Colonic mucosa (tissue), 4 donors: Measurements from ENCODE around the gene INS. TPM values are rescaled to one million over a fixed set of nuclear protein-coding genes. Genes with fewer than 3 reads are reported as not detected.

Experiments
- DNase-seq: peaks from one replicate; pipeline ENCODE4 v3.0.0-alpha.2; 2020
- H3K27ac ChIP-seq: fragments of 200-600 bp; one replicate; pipeline ENCODE4 v1.8.0; 2021
- H3K27me3 ChIP-seq: fragments of 200-600 bp; one replicate; pipeline ENCODE4 v1.8.0; 2021
- H3K36me3 ChIP-seq: fragments of 200-600 bp; one replicate; pipeline ENCODE4 v1.8.0; 2021
- H3K4me1 ChIP-seq: fragments of 200-600 bp; one replicate; pipeline ENCODE4 v1.8.0; 2021; ENCODE audit warnings: mild to moderate bottlenecking
- H3K4me3 ChIP-seq: fragments of 200-600 bp; one replicate; pipeline ENCODE4 v1.8.0; 2021
- H3K9ac ChIP-seq, 2 donors: one replicate each; pipeline ENCODE4 v1.7.0; 2013; ENCODE audit warnings: control low read depth in 2 of 2, low read depth in 2 of 2, low read length in 2 of 2
- H3K9me3 ChIP-seq: fragments of 200-600 bp; one replicate; pipeline ENCODE4 v1.8.0; 2021
- intact Hi-C: fragments of 100-400 bp; cut with DNase I; formaldehyde crosslinking; loops from one replicate; pipeline ENCODE4 v1.14.1; 2022
- total RNA-seq, 2 donors: library from RNA; stranded (reverse); fragmentation: NEBNext Ultra II Directional in 1 of 2; extraction: Animal tissue kit (Norgen Biotek cat#: 25700) in 1 of 2; gene quantifications; one replicate each; pipeline ENCODE4 v1.2.1, GENCODE V29; 2021
- TF ChIP-seq, protein P1 (sequence below): fragments of 200-600 bp; IDR thresholded peaks from one replicate; pipeline ENCODE4 v1.8.0; 2022; ENCODE audit warnings: antibody characterized with exemption, mild to moderate bottlenecking
- donor health status: healthy.
- donor health status: DM: no; HTN: no; CAD: no.
- donor health status: DM: no; HTN: no; CAD: no.

INS gene
- total RNA-seq, 2 donors from 2014 or later, result 0.84 TPM; not detected in 1

- TF ChIP-seq, protein P1, sequence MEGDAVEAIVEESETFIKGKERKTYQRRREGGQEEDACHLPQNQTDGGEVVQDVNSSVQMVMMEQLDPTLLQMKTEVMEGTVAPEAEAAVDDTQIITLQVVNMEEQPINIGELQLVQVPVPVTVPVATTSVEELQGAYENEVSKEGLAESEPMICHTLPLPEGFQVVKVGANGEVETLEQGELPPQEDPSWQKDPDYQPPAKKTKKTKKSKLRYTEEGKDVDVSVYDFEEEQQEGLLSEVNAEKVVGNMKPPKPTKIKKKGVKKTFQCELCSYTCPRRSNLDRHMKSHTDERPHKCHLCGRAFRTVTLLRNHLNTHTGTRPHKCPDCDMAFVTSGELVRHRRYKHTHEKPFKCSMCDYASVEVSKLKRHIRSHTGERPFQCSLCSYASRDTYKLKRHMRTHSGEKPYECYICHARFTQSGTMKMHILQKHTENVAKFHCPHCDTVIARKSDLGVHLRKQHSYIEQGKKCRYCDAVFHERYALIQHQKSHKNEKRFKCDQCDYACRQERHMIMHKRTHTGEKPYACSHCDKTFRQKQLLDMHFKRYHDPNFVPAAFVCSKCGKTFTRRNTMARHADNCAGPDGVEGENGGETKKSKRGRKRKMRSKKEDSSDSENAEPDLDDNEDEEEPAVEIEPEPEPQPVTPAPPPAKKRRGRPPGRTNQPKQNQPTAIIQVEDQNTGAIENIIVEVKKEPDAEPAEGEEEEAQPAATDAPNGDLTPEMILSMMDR, result no peak
- intact Hi-C loops, result no loop called here
- Histone ChIP-seq H3K9ac (no peak overlapping the region), H3K4me3 (no peak overlapping the region), H3K27me3 (peaks cover 8% of the 10 kb centered on the region), H3K4me1 (no peaks in the 10 kb centered on the region), H3K36me3 (no peaks in the 10 kb centered on the region), H3K27ac (no peak overlapping the region), H3K9me3 (no peaks in the 10 kb centered on the region)
- no peak for DNase-seq
Measured at GRCh38 chr11:2164081-2164480, 3.1 kb upstream of the INS start.

DNA sequence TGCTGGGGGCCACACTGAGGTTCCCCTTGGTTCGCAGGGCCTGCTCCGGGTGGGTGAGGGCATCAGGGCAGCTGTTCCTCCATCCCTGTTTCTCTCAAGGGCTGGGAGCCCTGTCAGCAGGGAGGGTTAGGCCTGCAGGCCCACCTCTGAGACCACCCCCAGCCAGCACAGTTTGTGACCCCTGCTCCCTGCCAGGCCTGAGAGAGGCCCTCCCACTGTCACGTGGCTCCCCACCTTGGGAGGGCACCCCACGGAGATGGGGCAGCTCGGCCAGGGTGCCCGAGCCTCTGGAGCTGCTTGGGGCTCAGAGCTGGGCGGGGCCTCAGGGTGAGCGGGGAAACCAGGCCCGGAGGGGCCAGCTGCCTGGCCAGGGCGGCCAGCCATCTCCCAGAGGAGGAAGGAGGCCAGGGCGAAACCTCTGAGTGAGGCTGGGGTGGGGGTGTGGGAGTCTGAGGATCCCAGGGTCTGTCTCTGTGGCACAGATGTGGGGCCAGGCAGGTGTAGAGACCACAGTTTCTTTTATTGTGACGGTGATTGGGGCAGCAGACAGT, 2.5 kb upstream of the INS start:
- Histone ChIP-seq H3K9me3 (no peaks in the 10 kb centered on the region), H3K4me1 (no peaks in the 10 kb centered on the region), H3K27me3 (peaks cover 8% of the 10 kb centered on the region), H3K36me3 (no peaks in the 10 kb centered on the region), H3K4me3 (no peak overlapping the region), H3K9ac (no peak overlapping the region), H3K27ac (no peak overlapping the region)
- TF ChIP-seq, protein P1, result no peak
- intact Hi-C loops, result no loop called here
- no peak for DNase-seq

DNA sequence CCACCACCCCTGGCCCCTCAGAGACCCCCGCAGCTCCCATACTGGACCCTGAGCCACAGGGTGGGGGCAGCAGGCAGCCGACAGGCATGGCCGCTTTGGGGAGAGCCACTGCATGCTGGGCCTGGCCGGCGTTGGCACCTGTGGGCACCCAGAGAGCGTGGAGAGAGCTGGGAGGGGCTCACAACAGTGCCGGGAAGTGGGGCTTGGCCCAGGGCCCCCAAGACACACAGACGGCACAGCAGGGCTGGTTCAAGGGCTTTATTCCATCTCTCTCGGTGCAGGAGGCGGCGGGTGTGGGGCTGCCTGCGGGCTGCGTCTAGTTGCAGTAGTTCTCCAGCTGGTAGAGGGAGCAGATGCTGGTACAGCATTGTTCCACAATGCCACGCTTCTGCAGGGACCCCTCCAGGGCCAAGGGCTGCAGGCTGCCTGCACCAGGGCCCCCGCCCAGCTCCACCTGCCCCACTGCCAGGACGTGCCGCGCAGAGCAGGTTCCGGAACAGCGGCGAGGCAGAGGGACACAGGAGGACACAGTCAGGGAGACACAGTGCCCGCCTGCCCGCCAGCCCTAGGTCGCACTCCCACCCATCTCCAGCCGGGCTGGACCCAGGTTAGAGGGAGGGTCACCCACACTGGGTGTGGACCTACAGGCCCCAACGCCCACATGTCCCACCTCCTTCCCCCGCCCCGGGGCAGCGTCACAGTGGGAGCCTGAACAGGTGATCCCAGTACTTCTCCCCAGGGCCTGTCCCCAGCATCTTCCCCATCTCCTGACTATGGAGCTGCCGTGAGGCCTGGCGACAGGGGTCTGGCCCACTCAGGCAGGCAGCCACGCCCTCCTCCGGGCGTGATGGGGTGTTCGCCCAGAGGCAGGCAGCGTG, 1.2 kb downstream of the INS start:
- no peak overlapping the region for H3K4me3 ChIP-seq
- H3K27me3 ChIP-seq, result no peaks in the 10 kb centered on the region
- TF ChIP-seq, protein P1, result no peak
- DNase-seq, result no peak
- H3K9me3 ChIP-seq, result no peaks in the 10 kb centered on the region
- no peaks in the 10 kb centered on the region for H3K36me3 ChIP-seq
- no peaks in the 10 kb centered on the region for H3K4me1 ChIP-seq
- H3K9ac ChIP-seq, result no peak overlapping the region
- no peak overlapping the region for H3K27ac ChIP-seq
- intact Hi-C loops, result no loop called here

DNA sequence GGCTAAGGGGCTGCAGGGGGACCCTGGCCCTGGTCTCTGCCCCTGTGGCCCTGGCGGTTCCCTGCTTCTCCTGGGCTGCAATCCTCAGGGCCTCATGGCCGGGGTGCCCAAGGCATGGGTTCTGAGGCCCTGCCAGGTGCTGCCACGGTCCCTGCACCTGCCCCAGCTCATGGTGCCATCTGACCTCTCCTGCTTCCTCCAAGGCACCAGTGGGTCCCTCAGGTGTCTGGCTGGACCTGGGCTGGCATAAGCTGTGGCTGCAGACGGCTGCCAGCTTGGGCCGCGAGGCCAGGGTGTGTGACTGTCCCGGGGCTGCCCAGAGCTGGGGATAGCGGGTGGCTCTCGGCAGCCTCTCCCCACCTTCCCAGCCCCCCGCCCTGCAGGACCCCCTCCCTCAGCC, 2.0 kb downstream of the INS start:
- no peak overlapping the region for H3K9ac ChIP-seq
- H3K9me3 ChIP-seq, result no peaks in the 10 kb centered on the region
- no peaks in the 10 kb centered on the region for H3K27me3 ChIP-seq
- TF ChIP-seq, protein P1, result no peak
- no peak overlapping the region for H3K4me3 ChIP-seq
- H3K27ac ChIP-seq, result no peak overlapping the region
- no peaks in the 10 kb centered on the region for H3K36me3 ChIP-seq
- intact Hi-C loops, result no loop called here
- no peak for DNase-seq
- H3K4me1 ChIP-seq, result no peaks in the 10 kb centered on the region

DNA sequence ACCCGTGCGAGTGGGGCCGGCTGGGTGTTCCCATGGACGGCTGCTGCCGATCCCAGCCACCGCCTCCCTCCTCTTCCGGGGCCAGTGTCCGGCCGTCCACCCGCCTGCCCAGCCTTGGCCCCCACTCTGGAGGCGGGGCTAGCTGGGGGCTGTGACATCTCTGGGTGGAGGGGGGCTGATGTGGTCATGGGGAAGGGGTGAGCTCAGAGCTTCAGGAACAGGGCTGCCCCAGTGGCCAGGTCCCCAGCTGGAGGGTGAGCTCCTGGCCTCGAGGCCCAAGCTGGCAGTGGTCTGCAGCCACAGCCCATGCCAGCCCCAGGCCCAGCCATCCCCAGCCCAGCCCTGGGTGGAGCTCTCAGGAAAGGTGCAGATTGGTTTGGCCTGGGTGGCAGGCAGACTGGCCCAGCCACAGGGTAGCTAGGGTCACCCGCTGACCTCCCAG, 2.7 kb downstream of the INS start:
- Histone ChIP-seq H3K27ac (no peak overlapping the region), H3K27me3 (no peaks in the 10 kb centered on the region), H3K36me3 (no peaks in the 10 kb centered on the region), H3K9ac (no peak overlapping the region), H3K4me3 (no peak overlapping the region), H3K4me1 (no peaks in the 10 kb centered on the region), H3K9me3 (no peaks in the 10 kb centered on the region)
- TF ChIP-seq, protein P1, result no peak
- DNase-seq, result no peak
- intact Hi-C loops, result no loop called here
